IMR-90 (cell line): ENCODE measurements around the gene ANHX. TPM values are rescaled to one million over a fixed set of nuclear protein-coding genes. Genes with fewer than 3 reads are reported as not detected.

ENCODE experiments used
- ATAC-seq: fragments of 200-7000 bp; cut with Tn5 transposase; 2 replicates; pipeline ENCODE4 v1.9.1; 2020; ENCODE audit warnings: low read depth, mild to moderate bottlenecking, moderate library complexity
- BruUV-seq: library from RNA; stranded (reverse); fragments of 400-500 nt; replicated peaks from 2 replicates; lab custom pipeline; 2021; lab: Mats Ljungman, UMichigan
- CTCF ChIA-PET: fragments of 300-600 bp; formaldehyde crosslinking; extraction: SDS; loops from one replicate; lab custom pipeline; 2021; ENCODE audit warnings: antibody characterized with exemption; lab: Yijun Ruan, JAX
- POLR2A ChIA-PET: fragments of 300-600 bp; sonication (Branson Sonifier 250); formaldehyde crosslinking; loops from one replicate; lab custom pipeline; 2022; ENCODE audit warnings: antibody characterized with exemption; ENCODE audit not compliant: unreplicated experiment; lab: Charles Lee
- DNase-seq: peaks from one replicate; pipeline ENCODE4 v3.0.0; 2013
- H2AFZ ChIP-seq: replicated peaks from 2 replicates; pipeline ENCODE3; 2013; ENCODE audit warnings: low read length, mild to moderate bottlenecking; ENCODE audit not compliant: poor library complexity
- H2AK5ac ChIP-seq: 2 replicates; pipeline ENCODE4 v1.6.1; 2013; ENCODE audit warnings: low read depth, low read length, inconsistent platforms
- H2AK9ac ChIP-seq: replicated peaks from 2 replicates; pipeline ENCODE3; 2013; ENCODE audit warnings: mild to moderate bottlenecking, low read depth, low read length, moderate library complexity; ENCODE audit not compliant: poor library complexity
- H2BK120ac ChIP-seq: 2 replicates; pipeline ENCODE4 v1.6.1; 2013; ENCODE audit warnings: low read depth, low read length, inconsistent platforms
- H2BK15ac ChIP-seq: 3 replicates; pipeline ENCODE4 v1.6.1; 2013; ENCODE audit warnings: low read depth, low read length, inconsistent platforms
- H2BK20ac ChIP-seq: 2 replicates; pipeline ENCODE4 v1.6.1; 2013; ENCODE audit warnings: low read depth, mild to moderate bottlenecking, inconsistent platforms, low read length, moderate library complexity
- H2BK5ac ChIP-seq: 2 replicates; pipeline ENCODE4 v1.6.1; 2013; ENCODE audit warnings: mild to moderate bottlenecking, low read depth, low read length, inconsistent platforms; ENCODE audit not compliant: poor library complexity, severe bottlenecking
- H3K14ac ChIP-seq: replicated peaks from 2 replicates; pipeline ENCODE4 v1.6.1; 2013; ENCODE audit warnings: low read depth, low read length, inconsistent platforms
- H3K18ac ChIP-seq: 2 replicates; pipeline ENCODE4 v1.6.1; 2013; ENCODE audit warnings: low read depth, low read length, control low read depth
- H3K23ac ChIP-seq: 2 replicates; pipeline ENCODE4 v1.6.1; 2013; ENCODE audit warnings: low read depth, low read length, inconsistent platforms
- H3K27ac ChIP-seq: 2 replicates; pipeline ENCODE4 v1.5.1; 2013; ENCODE audit warnings: mild to moderate bottlenecking, control low read depth, low read length; ENCODE audit not compliant: insufficient read depth
- H3K27me3 ChIP-seq: 2 replicates; pipeline ENCODE4 v1.6.1; 2013; ENCODE audit warnings: low read length; ENCODE audit not compliant: control insufficient read depth, insufficient read depth
- H3K36me3 ChIP-seq: 2 replicates; pipeline ENCODE4 v1.6.1; 2013; ENCODE audit warnings: low read length, mixed read lengths; ENCODE audit not compliant: control insufficient read depth, insufficient read depth
- H3K4ac ChIP-seq: 2 replicates; pipeline ENCODE4 v1.6.1; 2013; ENCODE audit warnings: low read depth, low read length, inconsistent platforms
- H3K4me1 ChIP-seq: 2 replicates; pipeline ENCODE4 v1.6.1; 2013; ENCODE audit warnings: low read length, mixed read lengths; ENCODE audit not compliant: control insufficient read depth, insufficient read depth
- H3K4me2 ChIP-seq: 2 replicates; pipeline ENCODE4 v1.6.1; 2013; ENCODE audit warnings: low read depth, mild to moderate bottlenecking, control low read depth, low read length, moderate library complexity
- H3K4me3 ChIP-seq: 2 replicates; pipeline ENCODE4 v1.5.1; 2013; ENCODE audit warnings: low read depth, mild to moderate bottlenecking, control low read depth, low read length, moderate library complexity; ENCODE audit not compliant: insufficient read depth
- H3K56ac ChIP-seq: 2 replicates; pipeline ENCODE4 v1.6.1; 2013; ENCODE audit warnings: low read length, inconsistent platforms; ENCODE audit not compliant: insufficient read depth; ENCODE audit errors: extremely low read depth
- H3K79me1 ChIP-seq, 2 experiments: 2 replicates each; pipeline ENCODE4 v1.6.1; 2013; ENCODE audit warnings: low read length in 2 of 2, inconsistent platforms in 1 of 2, low read depth in 1 of 2
- H3K9ac ChIP-seq: 2 replicates; pipeline ENCODE4 v1.6.1; 2013; ENCODE audit warnings: low read depth, low read length, control low read depth
- H3K9me1 ChIP-seq: 2 replicates; pipeline ENCODE4 v1.6.1; 2013; ENCODE audit warnings: low read length, inconsistent platforms; ENCODE audit not compliant: insufficient read depth
- H3K9me3 ChIP-seq: 2 replicates; pipeline ENCODE4 v1.6.1; 2013; ENCODE audit warnings: low read length; ENCODE audit not compliant: control insufficient read depth, insufficient read depth
- H4K20me1 ChIP-seq: 2 replicates; pipeline ENCODE4 v1.6.1; 2013; ENCODE audit warnings: low read length, inconsistent platforms; ENCODE audit not compliant: insufficient read depth
- H4K5ac ChIP-seq: 2 replicates; pipeline ENCODE4 v1.6.1; 2013; ENCODE audit warnings: mild to moderate bottlenecking, low read depth, low read length, control low read depth
- H4K8ac ChIP-seq, 2 experiments: 2 replicates each; pipeline ENCODE4 v1.6.1; 2013; ENCODE audit warnings: low read depth in 2 of 2, low read length in 2 of 2, control low read depth in 1 of 2, inconsistent platforms in 1 of 2
- H4K91ac ChIP-seq: 2 replicates; pipeline ENCODE4 v1.6.1; 2013; ENCODE audit warnings: low read depth, low read length, inconsistent platforms; ENCODE audit not compliant: insufficient read depth
- BHLHE40 ChIP-seq: fragments of 150-350 bp; IDR thresholded peaks from 2 replicates; pipeline ENCODE4 v1.6.1; 2016; ENCODE audit warnings: mild to moderate bottlenecking, low read depth, low read length
- CHD1 ChIP-seq: IDR thresholded peaks from 2 replicates; pipeline ENCODE4 v1.6.1; 2012; ENCODE audit warnings: low read depth, low read length, improper control_type of control experiment
- NFE2L2 ChIP-seq: fragments of 150-350 bp; IDR thresholded peaks from 2 replicates; pipeline ENCODE4 v1.6.1; 2016; ENCODE audit warnings: low read depth, mild to moderate bottlenecking, low read length
- WGBS, 2 experiments: methylation state at CpG; one replicate each; pipeline versions ENCODE4 v1.1.5 to v1.1.7; 2013; ENCODE audit warnings: missing lambda C conversion rate in 2 of 2; ENCODE audit not compliant: insufficient read length in 1 of 2; ENCODE audit errors: extremely low coverage in 2 of 2; 5-methylcytosine and 5-hydroxymethylcytosine counted together
- dilution Hi-C: fragments of 300-500 bp; cut with HindIII; formaldehyde crosslinking; loops from one replicate; pipeline ENCODE4 v1.14.3; 2018; ENCODE audit warnings: low sequenced_read_pairs; ENCODE audit not compliant: unreplicated experiment
- in situ Hi-C: fragments of 300-500 bp; cut with MboI; formaldehyde crosslinking; loops from 3 replicates; pipeline ENCODE4 v1.14.3; 2019; ENCODE audit warnings: low sequenced_read_pairs, inconsistent platforms, mixed read lengths
- intact Hi-C: fragments of 100-400 bp; cut with micrococcal nuclease; formaldehyde crosslinking; loops from 2 replicates; pipeline ENCODE4 v1.10.0; 2022
- polyA plus RNA-seq, 3 experiments: library from polyadenylated mRNA; depleted of rRNA; stranded (reverse); fragments of >200 nt; gene quantifications; 2 replicates each; pipeline ENCODE4 v1.2.3, GENCODE V29; 2012; ENCODE audit warnings: low replicate concordance in 1 of 3
- total RNA-seq: library from RNA; depleted of rRNA; stranded (reverse); fragments of >200 nt; gene quantifications from 2 replicates; pipeline ENCODE4 v1.2.3, GENCODE V29; 2012
- TF ChIP-seq, protein P1 (sequence below): fragments of 150-350 bp; IDR thresholded peaks from 2 replicates; pipeline ENCODE4 v1.6.1; 2017; ENCODE audit warnings: mild to moderate bottlenecking, antibody characterized with exemption, low read length, low read depth

ANHX gene
- total and polyA plus RNA-seq, 2 of the 4 experiments (the other 2 are of a cell fraction): not detected

DNA sequence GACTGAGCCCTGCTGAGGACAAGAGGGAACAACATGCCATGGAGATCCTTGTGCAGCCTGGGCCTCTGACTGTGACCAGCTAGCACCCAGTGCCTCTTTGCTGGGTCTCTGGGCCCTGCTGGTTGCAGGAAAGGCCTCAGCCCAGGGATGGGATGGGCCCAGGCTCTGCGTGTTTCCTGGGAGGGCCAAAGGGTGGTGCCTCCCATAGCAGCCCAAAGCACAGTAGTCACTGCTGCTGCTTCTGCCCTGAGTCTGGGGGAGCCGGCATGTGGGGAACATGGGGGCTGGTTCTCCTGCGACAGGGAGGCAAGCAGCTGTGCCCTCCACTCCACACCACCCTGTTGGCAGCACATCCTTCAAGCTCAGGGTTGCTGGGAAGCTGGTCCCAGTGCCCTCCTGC lies 18.5 kb downstream of the ANHX start:
- Histone ChIP-seq H3K4me3 (no peak overlapping the region), H3K27me3 (no peaks in the 10 kb centered on the region), H3K27ac (no peak overlapping the region), H3K4ac (no peak overlapping the region), H4K91ac (no peak overlapping the region), H2BK15ac (no peak overlapping the region), H3K9me1 (no peaks in the 10 kb centered on the region), H2BK20ac (no peak overlapping the region), H3K14ac (no peak overlapping the region), H3K9ac (no peak overlapping the region), H3K36me3 (no peaks in the 10 kb centered on the region), H2BK120ac (no peak overlapping the region), H4K8ac (no peak overlapping the region), H3K79me1 (no peaks in the 10 kb centered on the region), H2BK5ac (no peak overlapping the region), H2AK9ac (no peak overlapping the region), H4K5ac (no peak overlapping the region), H3K4me2 (no peak overlapping the region), H4K20me1 (no peaks in the 10 kb centered on the region), H2AFZ (no peak overlapping the region), H3K23ac (no peak overlapping the region), H3K9me3 (peaks cover 76% of the 10 kb centered on the region), H3K4me1 (no peaks in the 10 kb centered on the region), H3K56ac (no peak overlapping the region), H3K18ac (no peak overlapping the region), H2AK5ac (no peak overlapping the region)
- ATAC-seq: no peak
- dilution Hi-C loops (no loop called here), in situ Hi-C loops (no loop called here), intact Hi-C loops (no loop called here)
- ChIA-PET POLR2A (no interaction called here), CTCF (no interaction called here)
- no TSS peak for BruUV-seq
- WGBS, 2 experiments: no CpG with 5 or more reads among the region's 3 CpGs
- DNase-seq: no peak
- TF ChIP-seq, protein P1, sequence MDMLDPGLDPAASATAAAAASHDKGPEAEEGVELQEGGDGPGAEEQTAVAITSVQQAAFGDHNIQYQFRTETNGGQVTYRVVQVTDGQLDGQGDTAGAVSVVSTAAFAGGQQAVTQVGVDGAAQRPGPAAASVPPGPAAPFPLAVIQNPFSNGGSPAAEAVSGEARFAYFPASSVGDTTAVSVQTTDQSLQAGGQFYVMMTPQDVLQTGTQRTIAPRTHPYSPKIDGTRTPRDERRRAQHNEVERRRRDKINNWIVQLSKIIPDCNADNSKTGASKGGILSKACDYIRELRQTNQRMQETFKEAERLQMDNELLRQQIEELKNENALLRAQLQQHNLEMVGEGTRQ: no peak
- TF ChIP-seq NFE2L2: no peak
- no peak for TF ChIP-seq BHLHE40
- no peak for TF ChIP-seq CHD1
